Neural crest cell (in vitro differentiated cells): ENCODE data around the gene LUC7L. TPM values are rescaled to one million over a fixed set of nuclear protein-coding genes. Genes with fewer than 3 reads are reported as not detected.
"Not testable (repeated sequence)": the region's sequence is repeated elsewhere in the genome, so short reads cannot be mapped to it uniquely, and the experiment has no call there.

ENCODE experiments used
- DNase-seq: peaks from one replicate; pipeline ENCODE4 v3.0.0; 2021; ENCODE audit warnings: low read depth, mixed read lengths, low spot score
- H3K27ac Mint-ChIP-seq: one replicate; pipeline ENCODE4 v1.8.0; 2021; ENCODE audit warnings: mild to moderate bottlenecking, mixed read lengths; ENCODE audit not compliant: unreplicated experiment
- H3K27me3 Mint-ChIP-seq: 2 replicates; pipeline ENCODE4 v1.8.0; 2021; ENCODE audit warnings: low read depth, mild to moderate bottlenecking, mixed read lengths
- H3K36me3 Mint-ChIP-seq: 2 replicates; pipeline ENCODE4 v1.8.0; 2021; ENCODE audit warnings: low read depth, mild to moderate bottlenecking, mixed read lengths
- H3K4me1 Mint-ChIP-seq: 2 replicates; pipeline ENCODE4 v1.8.0; 2021; ENCODE audit warnings: mixed read lengths
- H3K4me3 Mint-ChIP-seq: one replicate; pipeline ENCODE4 v1.8.0; 2021; ENCODE audit warnings: mild to moderate bottlenecking, mixed read lengths
- H3K9me3 Mint-ChIP-seq: 2 replicates; pipeline ENCODE4 v1.8.0; 2021; ENCODE audit warnings: mixed read lengths
- total RNA-seq: library from RNA; stranded (reverse); gene quantifications from 2 replicates; pipeline ENCODE4 v1.2.1, GENCODE V29; 2021
- TF ChIP-seq, protein P1 (sequence below): fragments of 200-600 bp; sonication (generic); conservative IDR thresholded peaks from 2 replicates; pipeline ENCODE4 v1.5.0; 2021; ENCODE audit warnings: antibody characterized with exemption, mild to moderate bottlenecking

Gene LUC7L
- total RNA-seq, 1 donor from 2014 or later: 177 TPM

GRCh38 chr16:162271-162991, 66.8 kb downstream of the LUC7L start:
- H3K27ac Mint-ChIP-seq: no peak overlapping the region
- no peak for DNase-seq
- H3K27me3 Mint-ChIP-seq: peaks cover 67% of the 10 kb centered on the region
- H3K4me3 Mint-ChIP-seq: no peak overlapping the region
- H3K9me3 Mint-ChIP-seq: no peaks in the 10 kb centered on the region
- TF ChIP-seq, protein P1, sequence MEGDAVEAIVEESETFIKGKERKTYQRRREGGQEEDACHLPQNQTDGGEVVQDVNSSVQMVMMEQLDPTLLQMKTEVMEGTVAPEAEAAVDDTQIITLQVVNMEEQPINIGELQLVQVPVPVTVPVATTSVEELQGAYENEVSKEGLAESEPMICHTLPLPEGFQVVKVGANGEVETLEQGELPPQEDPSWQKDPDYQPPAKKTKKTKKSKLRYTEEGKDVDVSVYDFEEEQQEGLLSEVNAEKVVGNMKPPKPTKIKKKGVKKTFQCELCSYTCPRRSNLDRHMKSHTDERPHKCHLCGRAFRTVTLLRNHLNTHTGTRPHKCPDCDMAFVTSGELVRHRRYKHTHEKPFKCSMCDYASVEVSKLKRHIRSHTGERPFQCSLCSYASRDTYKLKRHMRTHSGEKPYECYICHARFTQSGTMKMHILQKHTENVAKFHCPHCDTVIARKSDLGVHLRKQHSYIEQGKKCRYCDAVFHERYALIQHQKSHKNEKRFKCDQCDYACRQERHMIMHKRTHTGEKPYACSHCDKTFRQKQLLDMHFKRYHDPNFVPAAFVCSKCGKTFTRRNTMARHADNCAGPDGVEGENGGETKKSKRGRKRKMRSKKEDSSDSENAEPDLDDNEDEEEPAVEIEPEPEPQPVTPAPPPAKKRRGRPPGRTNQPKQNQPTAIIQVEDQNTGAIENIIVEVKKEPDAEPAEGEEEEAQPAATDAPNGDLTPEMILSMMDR: no peak
- H3K36me3 Mint-ChIP-seq: no peaks in the 10 kb centered on the region
- H3K4me1 Mint-ChIP-seq: no peaks in the 10 kb centered on the region

GRCh38 chr16:160691-161190, 68.5 kb downstream of the LUC7L start:
- Mint-ChIP-seq H3K9me3 (no peaks in the 10 kb centered on the region), H3K4me3 (no peak overlapping the region), H3K4me1 (no peaks in the 10 kb centered on the region), H3K27me3 (peaks cover 67% of the 10 kb centered on the region), H3K36me3 (no peaks in the 10 kb centered on the region), H3K27ac (no peak overlapping the region)
- TF ChIP-seq, protein P1: no peak
- no peak for DNase-seq

DNA sequence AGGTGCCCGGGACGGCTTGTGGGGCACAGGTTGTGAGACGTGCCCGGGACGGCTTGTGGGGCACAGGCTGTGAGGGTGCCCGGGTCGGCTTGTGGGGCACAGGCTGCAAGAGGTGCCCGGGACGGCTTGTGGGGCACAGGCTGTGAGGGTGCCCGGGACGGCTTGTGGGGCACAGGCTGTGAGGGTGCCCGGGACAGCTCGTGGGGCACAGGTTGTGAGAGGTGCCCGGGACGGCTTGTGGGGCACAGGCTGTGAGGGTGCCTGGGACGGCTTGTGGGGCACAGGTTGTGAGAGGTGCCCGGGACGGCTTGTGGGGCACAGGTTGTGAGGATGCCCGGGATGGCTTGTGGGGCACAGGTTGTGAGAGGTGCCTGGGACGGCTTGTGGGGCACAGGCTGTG, 69.0 kb downstream of the LUC7L start:
- not testable (repeated sequence) for DNase-seq, H3K36me3 Mint-ChIP-seq, H3K4me3 Mint-ChIP-seq, H3K9me3 Mint-ChIP-seq, H3K27ac Mint-ChIP-seq, H3K4me1 Mint-ChIP-seq
- H3K27me3 Mint-ChIP-seq: peaks cover 66% of the 10 kb centered on the region

DNA sequence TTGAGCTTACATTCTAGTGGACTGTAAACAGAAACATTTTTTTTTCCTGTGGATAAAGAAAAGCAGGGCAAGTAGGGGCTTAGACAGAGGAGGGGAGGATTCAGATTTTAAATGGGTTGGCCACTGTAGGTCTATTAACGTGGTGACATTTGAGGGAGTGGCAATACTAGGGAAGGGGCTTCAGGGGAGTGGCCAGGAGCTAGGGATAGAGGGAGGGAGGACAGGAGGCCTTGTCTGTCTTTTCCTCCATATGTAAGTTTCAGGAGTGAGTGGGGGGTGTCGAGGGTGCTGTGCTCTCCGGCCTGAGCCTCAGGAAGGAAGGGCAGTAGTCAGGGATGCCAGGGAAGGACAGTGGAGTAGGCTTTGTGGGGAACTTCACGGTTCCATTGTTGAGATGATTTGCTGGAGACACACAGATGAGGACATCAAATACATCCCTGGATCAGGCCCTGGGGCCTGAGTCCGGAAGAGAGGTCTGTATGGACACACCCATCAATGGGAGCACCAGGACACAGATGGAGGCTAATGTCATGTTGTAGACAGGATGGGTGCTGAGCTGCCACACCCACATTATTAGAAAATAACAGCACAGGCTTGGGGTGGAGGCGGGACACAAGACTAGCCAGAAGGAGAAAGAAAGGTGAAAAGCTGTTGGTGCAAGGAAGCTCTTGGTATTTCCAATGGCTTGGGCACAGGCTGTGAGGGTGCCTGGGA, 70.0 kb downstream of the LUC7L start:
- Mint-ChIP-seq H3K4me3 (no peak overlapping the region), H3K36me3 (no peaks in the 10 kb centered on the region), H3K9me3 (no peaks in the 10 kb centered on the region), H3K4me1 (peaks cover 7% of the 10 kb centered on the region), H3K27ac (no peak overlapping the region), H3K27me3 (peaks cover 71% of the 10 kb centered on the region)
- no peak for DNase-seq
- TF ChIP-seq, protein P1: no peak

DNA sequence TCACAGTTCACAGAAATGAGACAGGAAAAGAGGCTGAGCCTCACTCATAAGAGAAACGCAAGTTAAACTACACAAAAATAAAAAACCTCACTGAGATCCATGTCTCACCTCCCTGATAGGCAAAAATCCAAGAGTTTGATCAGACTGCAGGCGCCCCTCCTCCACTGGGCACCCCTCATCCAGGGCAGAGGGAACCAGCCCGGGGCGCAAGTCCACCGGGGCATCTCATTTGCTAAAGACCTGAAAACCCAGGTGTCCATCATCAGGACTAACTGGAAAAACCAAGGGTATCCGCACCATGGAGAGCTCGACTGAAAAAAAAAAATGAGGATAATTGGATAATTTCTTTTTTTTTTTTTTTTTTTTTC, 74.2 kb downstream of the LUC7L start:
- Mint-ChIP-seq H3K36me3 (no peaks in the 10 kb centered on the region), H3K9me3 (no peaks in the 10 kb centered on the region), H3K4me3 (peak overlapping the region; percentile 72), H3K27me3 (peaks cover 77% of the 10 kb centered on the region), H3K4me1 (peaks cover 7% of the 10 kb centered on the region), H3K27ac (no peak overlapping the region)
- DNase-seq: no peak
- TF ChIP-seq, protein P1: no peak
